Stimulated activated CD4-positive, alpha-beta T cell treated with anti-CD3 and anti-CD28 coated beads, Interleukin-2, amount 100 ng/mL, for 4 hours (primary cell): ENCODE results near the gene MAVS.

Experiments used
- DNase-seq: peaks from one replicate; pipeline ENCODE4 v3.0.0-alpha.2; 2020; ENCODE audit warnings: low read depth

Gene MAVS

GRCh38 chr20:3911956-3912355 lies 65.3 kb downstream of the MAVS start:
- no peak for DNase-seq

GRCh38 chr20:3914446-3914845 lies 67.8 kb downstream of the MAVS start:
- no peak for DNase-seq

- DNase-seq: no peak
These were observed 69.1 kb downstream of the MAVS start for GRCh38 chr20:3915691-3916090.

- DNase-seq: no peak
These were observed 69.7 kb downstream of the MAVS start for GRCh38 chr20:3916364-3916763.

- no peak for DNase-seq
These were observed 72.7 kb downstream of the MAVS start for GRCh38 chr20:3919352-3919751.

GRCh38 chr20:3922223-3922982 lies 75.8 kb downstream of the MAVS start:
- DNase-seq: no peak

GRCh38 chr20:3922983-3923339 lies 76.3 kb downstream of the MAVS start:
- no peak for DNase-seq

- no peak for DNase-seq
These were observed 77.2 kb downstream of the MAVS start for GRCh38 chr20:3923818-3924217.

- DNase-seq: no peak
These were observed 77.9 kb downstream of the MAVS start for GRCh38 chr20:3924304-3925112.

GRCh38 chr20:3925113-3925695 lies 78.6 kb downstream of the MAVS start:
- no peak for DNase-seq
